Measurements from ENCODE around the gene TTC28. TPM values are rescaled to one million over a fixed set of nuclear protein-coding genes. Genes with fewer than 3 reads are reported as not detected.

Gene TTC28
- total RNA-seq, 4 donors from 2014 or later, result 49.8 to 99.7 (median 79.7) TPM

DNA sequence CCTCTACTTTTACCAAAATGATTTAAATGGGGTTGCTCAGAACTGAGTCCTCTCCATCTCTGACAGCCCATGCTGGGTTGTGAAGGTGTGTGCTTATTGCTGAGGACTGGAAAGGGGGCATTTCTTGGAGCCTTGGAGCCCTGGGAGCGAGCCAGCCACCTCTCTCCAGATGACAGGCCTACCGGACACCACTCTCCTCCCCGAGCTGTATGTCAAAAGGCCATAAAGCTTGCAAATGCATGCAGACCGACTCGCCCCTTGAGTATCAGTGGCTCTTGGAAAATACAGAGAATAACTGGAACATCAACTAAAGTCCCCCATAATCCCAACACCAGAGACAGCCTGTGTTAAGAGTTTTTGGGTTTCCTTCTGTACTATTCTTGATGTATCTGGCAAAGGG lies 692.7 kb downstream of the TTC28 start:
- Histone ChIP-seq H3K4me1 (peaks cover 0 to 4% of the 10 kb centered on the region in 2 donors), H3K4me3 (replicated peaks in 1 of 3) (no peak overlapping the region), H3K27me3 (no peaks in the 10 kb centered on the region), H3K36me3 (peaks cover 12 to 24% of the 10 kb centered on the region in 2 donors), H3K9me3 (no peaks in the 10 kb centered on the region), H3K27ac (no peak overlapping the region)
- no peak for TF ChIP-seq POLR2A (IDR thresholded peaks at IDR 0.05)
- TF ChIP-seq, protein P1, sequence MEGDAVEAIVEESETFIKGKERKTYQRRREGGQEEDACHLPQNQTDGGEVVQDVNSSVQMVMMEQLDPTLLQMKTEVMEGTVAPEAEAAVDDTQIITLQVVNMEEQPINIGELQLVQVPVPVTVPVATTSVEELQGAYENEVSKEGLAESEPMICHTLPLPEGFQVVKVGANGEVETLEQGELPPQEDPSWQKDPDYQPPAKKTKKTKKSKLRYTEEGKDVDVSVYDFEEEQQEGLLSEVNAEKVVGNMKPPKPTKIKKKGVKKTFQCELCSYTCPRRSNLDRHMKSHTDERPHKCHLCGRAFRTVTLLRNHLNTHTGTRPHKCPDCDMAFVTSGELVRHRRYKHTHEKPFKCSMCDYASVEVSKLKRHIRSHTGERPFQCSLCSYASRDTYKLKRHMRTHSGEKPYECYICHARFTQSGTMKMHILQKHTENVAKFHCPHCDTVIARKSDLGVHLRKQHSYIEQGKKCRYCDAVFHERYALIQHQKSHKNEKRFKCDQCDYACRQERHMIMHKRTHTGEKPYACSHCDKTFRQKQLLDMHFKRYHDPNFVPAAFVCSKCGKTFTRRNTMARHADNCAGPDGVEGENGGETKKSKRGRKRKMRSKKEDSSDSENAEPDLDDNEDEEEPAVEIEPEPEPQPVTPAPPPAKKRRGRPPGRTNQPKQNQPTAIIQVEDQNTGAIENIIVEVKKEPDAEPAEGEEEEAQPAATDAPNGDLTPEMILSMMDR (IDR thresholded peaks at IDR 0.05), result no peak
- intact Hi-C loops (cut with DNase I), result no loop called here
- DNase-seq, result no peak
- 98 to 100% methylated on average over 5 of the region's 5 CpGs for WGBS, 2 donors

DNA sequence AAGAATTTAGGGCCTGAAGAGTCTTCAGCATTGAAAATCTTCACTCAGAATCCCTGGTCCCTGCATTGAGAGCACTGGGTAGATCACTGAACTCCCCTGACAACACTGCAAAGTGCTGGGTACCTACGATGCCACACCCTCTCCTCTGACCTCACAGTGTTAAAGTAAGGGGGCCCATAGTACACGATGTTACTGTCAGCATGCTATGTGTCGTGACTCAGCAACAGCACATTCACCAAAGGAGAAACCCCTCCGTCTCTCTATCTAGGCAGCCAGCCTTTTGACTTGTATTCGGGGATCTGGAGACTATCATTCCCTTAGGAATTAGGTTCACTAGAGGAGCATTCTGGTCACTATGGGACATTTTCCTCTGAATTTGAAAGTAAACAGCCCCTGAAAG lies 693.2 kb downstream of the TTC28 start:
- WGBS, 2 donors, result 88 to 91% methylated on average over 5 of the region's 5 CpGs
- Histone ChIP-seq H3K4me1 (peaks cover 0 to 4% of the 10 kb centered on the region in 2 donors), H3K27ac (no peak overlapping the region), H3K27me3 (no peaks in the 10 kb centered on the region), H3K36me3 (peaks cover 12 to 23% of the 10 kb centered on the region in 2 donors), H3K9me3 (no peaks in the 10 kb centered on the region), H3K4me3 (replicated peaks in 1 of 3) (no peak overlapping the region)
- no peak for TF ChIP-seq POLR2A (IDR thresholded peaks at IDR 0.05)
- TF ChIP-seq, protein P1 (IDR thresholded peaks at IDR 0.05), result no peak
- intact Hi-C loops (cut with DNase I), result no loop called here
- no peak for DNase-seq

DNA sequence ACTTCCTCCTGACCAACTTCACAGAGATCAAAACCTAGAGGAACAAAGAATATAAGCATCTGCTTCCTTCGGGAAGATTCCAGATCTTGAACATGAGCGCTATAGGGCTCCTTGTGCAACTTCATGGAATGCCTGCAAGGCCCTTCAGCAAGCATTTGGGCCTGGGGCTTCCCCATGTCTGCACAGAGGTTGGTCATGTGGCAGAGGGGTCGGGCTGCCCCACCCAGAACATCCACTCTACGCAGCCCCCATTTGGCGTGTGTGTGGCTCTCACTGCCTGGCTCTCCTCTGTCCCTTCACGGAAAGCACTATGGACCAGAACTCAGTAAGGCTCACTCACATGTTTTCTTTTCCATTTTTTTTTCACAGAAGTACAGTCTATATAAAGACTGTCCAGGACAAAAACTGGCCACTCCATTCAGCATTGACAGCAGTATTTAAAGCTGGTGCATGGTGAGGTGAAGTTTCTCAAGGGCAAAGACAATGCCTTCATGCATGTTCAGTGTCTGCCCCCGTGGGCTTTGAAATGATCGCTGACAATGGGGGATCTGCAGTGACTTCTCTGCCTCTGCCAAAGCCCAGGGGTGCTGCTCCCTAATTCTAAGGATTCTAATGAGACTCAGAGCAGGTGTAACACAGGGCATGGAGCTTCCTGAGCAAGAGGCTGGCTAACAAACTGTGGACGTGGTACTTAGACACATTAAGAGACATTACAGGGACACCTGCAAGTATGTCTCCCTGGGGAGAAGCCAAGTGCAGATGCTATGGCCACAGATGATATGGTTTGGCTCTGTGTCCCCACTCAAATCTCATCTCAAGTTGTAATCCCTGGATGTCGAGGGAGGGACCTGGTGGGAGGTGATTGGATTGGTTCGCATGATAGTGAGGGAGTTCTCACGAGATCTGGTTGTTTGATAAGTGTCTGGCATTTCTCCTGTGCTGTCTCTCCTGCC lies 694.0 kb downstream of the TTC28 start:
- 92 to 93% methylated on average over 12 of the region's 12 CpGs for WGBS, 2 donors
- H3K4me3 ChIP-seq (replicated peaks in 1 of 3), result no peak overlapping the region
- DNase-seq, result no peak
- H3K36me3 ChIP-seq, result peaks cover 12 to 23% of the 10 kb centered on the region in 2 donors
- no peak overlapping the region for H3K27ac ChIP-seq
- no peaks in the 10 kb centered on the region for H3K9me3 ChIP-seq
- H3K4me1 ChIP-seq, result peaks cover 0 to 3% of the 10 kb centered on the region in 2 donors
- TF ChIP-seq POLR2A (IDR thresholded peaks at IDR 0.05), result no peak
- TF ChIP-seq, protein P1 (IDR thresholded peaks at IDR 0.05), result no peak
- H3K27me3 ChIP-seq, result no peaks in the 10 kb centered on the region
- intact Hi-C loops (cut with DNase I), result no loop called here

DNA sequence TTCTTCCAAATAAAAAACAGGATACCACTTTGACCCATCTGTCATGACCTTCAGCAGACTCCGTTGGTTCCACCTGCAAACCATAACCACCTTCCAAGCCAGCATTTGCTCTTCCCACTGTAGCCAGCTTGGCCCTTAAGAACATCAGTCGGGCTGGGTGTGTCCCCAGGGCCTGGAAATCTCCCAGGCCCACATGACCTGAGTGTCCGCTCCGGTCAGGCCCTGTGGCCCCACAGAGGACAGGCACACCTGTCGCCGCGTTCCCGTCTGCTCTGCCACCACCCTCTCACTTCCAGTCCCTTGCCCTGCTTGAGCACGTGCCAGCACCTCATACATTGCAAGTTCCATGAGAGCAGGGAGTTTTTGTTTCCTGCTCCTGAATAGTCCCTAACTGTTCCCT lies 694.9 kb downstream of the TTC28 start:
- Histone ChIP-seq H3K9me3 (no peaks in the 10 kb centered on the region), H3K27me3 (no peaks in the 10 kb centered on the region), H3K27ac (no peak overlapping the region), H3K4me1 (no peaks in the 10 kb centered on the region), H3K4me3 (replicated peaks in 1 of 3) (no peak overlapping the region), H3K36me3 (peaks cover 12 to 23% of the 10 kb centered on the region in 2 donors)
- no peak for TF ChIP-seq POLR2A (IDR thresholded peaks at IDR 0.05)
- TF ChIP-seq, protein P1 (IDR thresholded peaks at IDR 0.05), result no peak
- WGBS, 2 donors, result 88 to 96% methylated on average over 9 of the region's 9 CpGs
- intact Hi-C loops (cut with DNase I), result no loop called here
- no peak for DNase-seq

All from thyroid gland (tissue), 4 donors.